ENCODE measurements around the gene CHIC2.

The CHIC2 gene

GRCh38 chr4:54099748-54100574 is 35.6 kb upstream of the CHIC2 start, which contains the start of gene GSX2:
Gene GSX2 (plus strand): TSS chr4:54100163. CDS start chr4:54100345, 182 bp downstream.
- peaks cover 88% of the 10 kb centered on the region for H3K27me3 ChIP-seq (ENCODE audit: insufficient read depth, poor library complexity, severe bottlenecking)
- no peak for TF ChIP-seq POLR2AphosphoS5 (IDR thresholded peaks at IDR 0.05; ENCODE audit: low read depth)
- no peak for TF ChIP-seq CTCF (IDR thresholded peaks at IDR 0.05; ENCODE audit: insufficient read depth, low read length)
- no peak for TF ChIP-seq REST (IDR thresholded peaks at IDR 0.05; ENCODE audit: insufficient replicate concordance, low read depth)
- TF ChIP-seq GABPA (IDR thresholded peaks at IDR 0.05; ENCODE audit: low read depth), result no peak
- TF ChIP-seq SPI1 (IDR thresholded peaks at IDR 0.05; ENCODE audit: borderline replicate concordance, low read depth), result no peak
- no peak within 1 kb of the TSS for H3K27ac ChIP-seq (replicated peaks)
- H3K4me3 ChIP-seq (replicated peaks; ENCODE audit: insufficient read depth, low read length), result peak within 1 kb of the TSS; percentile 17; the same call in 1 of the 2 replicates
- DNase-seq (ENCODE audit: low read depth in 1 of 2, low spot score in 1 of 2), result no peak

- no peak for DNase-seq (ENCODE audit: low read depth in 1 of 2, low spot score in 1 of 2)
- H3K27ac ChIP-seq (replicated peaks), result no peak overlapping the region
- peaks cover 90% of the 10 kb centered on the region for H3K27me3 ChIP-seq (ENCODE audit: insufficient read depth, poor library complexity, severe bottlenecking)
- TF ChIP-seq POLR2AphosphoS5 (IDR thresholded peaks at IDR 0.05; ENCODE audit: low read depth) (no peak), REST (IDR thresholded peaks at IDR 0.05; ENCODE audit: insufficient replicate concordance, low read depth) (no peak), SPI1 (IDR thresholded peaks at IDR 0.05; ENCODE audit: borderline replicate concordance, low read depth) (no peak), CTCF (IDR thresholded peaks at IDR 0.05; ENCODE audit: insufficient read depth, low read length) (no peak), GABPA (IDR thresholded peaks at IDR 0.05; ENCODE audit: low read depth) (no peak)
- H3K4me3 ChIP-seq (replicated peaks; ENCODE audit: insufficient read depth, low read length), result no peak overlapping the region
Measured at GRCh38 chr4:54099287-54099747, 34.9 kb upstream of the CHIC2 start.

GRCh38 chr4:54098375-54098774 is 34.0 kb upstream of the CHIC2 start:
- DNase-seq (ENCODE audit: low read depth in 1 of 2, low spot score in 1 of 2), result no peak
- Histone ChIP-seq H3K4me3 (replicated peaks; ENCODE audit: insufficient read depth, low read length) (no peak overlapping the region), H3K27ac (replicated peaks) (no peak overlapping the region), H3K27me3 (ENCODE audit: insufficient read depth, poor library complexity, severe bottlenecking) (peaks cover 88% of the 10 kb centered on the region)
- TF ChIP-seq CTCF (IDR thresholded peaks at IDR 0.05; ENCODE audit: insufficient read depth, low read length), result no peak
- TF ChIP-seq GABPA (IDR thresholded peaks at IDR 0.05; ENCODE audit: low read depth), result no peak
- no peak for TF ChIP-seq POLR2AphosphoS5 (IDR thresholded peaks at IDR 0.05; ENCODE audit: low read depth)
- TF ChIP-seq REST (IDR thresholded peaks at IDR 0.05; ENCODE audit: insufficient replicate concordance, low read depth), result no peak
- TF ChIP-seq SPI1 (IDR thresholded peaks at IDR 0.05; ENCODE audit: borderline replicate concordance, low read depth), result no peak
